Measurements from ENCODE around the gene NNT.
"Not testable (repeated sequence)": the region's sequence is repeated elsewhere in the genome, so short reads cannot be mapped to it uniquely, and the experiment has no call there.

NNT gene

DNA sequence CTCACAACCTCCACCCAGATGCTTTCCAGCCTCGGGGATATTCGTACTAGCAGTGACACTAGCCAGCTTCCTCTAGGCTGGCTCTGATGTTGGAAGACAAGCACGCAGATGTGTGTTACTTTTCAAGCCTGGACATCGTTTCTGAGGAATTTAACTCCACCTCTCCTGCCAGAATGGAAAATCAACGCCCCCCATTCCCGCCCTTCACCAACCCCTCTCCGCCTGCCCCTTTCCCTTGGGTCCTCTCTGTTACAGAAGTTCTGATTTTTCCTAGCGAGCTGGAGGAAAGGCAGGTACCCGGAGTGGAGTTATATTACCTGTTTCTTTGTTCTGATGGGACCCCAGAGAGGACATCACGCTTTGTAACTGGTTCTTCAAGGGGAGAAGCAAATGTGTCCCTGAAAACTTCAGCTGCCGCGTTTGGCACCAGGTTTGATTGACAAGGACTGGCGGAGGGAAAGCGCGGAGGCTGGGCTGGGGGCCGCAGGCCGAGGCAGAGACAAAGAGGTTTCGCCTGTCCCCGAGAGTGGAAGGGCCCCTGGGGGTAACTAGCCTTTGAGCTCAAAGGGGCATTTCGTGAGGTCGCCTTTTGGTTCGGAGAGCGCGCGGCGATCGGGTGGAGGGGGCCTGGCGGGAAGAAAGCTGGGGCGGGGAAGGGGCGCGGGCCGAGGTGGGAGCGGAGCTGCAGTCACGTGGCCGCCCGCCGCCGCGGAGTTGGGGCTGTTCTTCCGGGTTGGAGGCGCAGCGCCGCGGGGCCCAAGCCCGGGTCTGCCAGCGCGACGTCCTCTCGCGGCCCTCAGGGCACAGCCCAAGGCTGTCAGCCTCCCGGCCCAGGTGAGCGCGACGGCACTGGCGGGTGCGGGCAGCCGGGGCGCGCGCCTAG lies at the start of gene NNT:
Gene NNT, plus strand, starts transcription at position 720 of the 883 bp plus-strand sequence. CDS start 6,016 bp downstream, outside the sequence.
- peak; percentile 54 for DNase-seq (ENCODE audit: low read depth)

DNA sequence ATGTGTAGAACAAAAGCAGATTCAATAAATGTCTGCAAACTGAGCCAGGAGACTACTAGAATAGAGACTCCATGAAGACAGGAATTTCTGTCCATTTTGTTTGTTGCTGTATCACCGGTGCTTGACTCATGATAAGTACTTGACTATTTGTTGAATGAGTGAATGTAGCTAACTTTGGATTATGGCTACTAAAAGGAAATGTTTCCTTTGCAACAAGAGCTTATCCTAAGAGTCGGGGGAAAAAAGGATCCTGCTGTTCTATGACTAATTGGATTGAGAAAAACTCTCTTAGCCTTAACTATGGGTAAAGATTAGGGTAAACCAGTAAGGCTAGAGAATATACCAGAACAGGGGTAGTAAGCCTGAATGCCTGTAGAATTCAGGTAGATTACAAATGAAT lies 49.6 kb upstream of the NNT start:
- peak; percentile 49 for DNase-seq (ENCODE audit: low read depth)
- no peak overlapping the region for H3K4me3 ChIP-seq (ENCODE audit: low read depth, low read length)
- TF ChIP-seq, protein P1, sequence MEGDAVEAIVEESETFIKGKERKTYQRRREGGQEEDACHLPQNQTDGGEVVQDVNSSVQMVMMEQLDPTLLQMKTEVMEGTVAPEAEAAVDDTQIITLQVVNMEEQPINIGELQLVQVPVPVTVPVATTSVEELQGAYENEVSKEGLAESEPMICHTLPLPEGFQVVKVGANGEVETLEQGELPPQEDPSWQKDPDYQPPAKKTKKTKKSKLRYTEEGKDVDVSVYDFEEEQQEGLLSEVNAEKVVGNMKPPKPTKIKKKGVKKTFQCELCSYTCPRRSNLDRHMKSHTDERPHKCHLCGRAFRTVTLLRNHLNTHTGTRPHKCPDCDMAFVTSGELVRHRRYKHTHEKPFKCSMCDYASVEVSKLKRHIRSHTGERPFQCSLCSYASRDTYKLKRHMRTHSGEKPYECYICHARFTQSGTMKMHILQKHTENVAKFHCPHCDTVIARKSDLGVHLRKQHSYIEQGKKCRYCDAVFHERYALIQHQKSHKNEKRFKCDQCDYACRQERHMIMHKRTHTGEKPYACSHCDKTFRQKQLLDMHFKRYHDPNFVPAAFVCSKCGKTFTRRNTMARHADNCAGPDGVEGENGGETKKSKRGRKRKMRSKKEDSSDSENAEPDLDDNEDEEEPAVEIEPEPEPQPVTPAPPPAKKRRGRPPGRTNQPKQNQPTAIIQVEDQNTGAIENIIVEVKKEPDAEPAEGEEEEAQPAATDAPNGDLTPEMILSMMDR (conservative IDR thresholded peaks at IDR 0.05; ENCODE audit: low read depth, low read length): no peak

More for the DNA sequence above, at the start of gene NNT:
- H3K4me3 ChIP-seq (ENCODE audit: low read depth, low read length): peak within 1 kb of the TSS; percentile 87
- TF ChIP-seq, protein P1 (conservative IDR thresholded peaks at IDR 0.05; ENCODE audit: low read depth, low read length): no peak

DNA sequence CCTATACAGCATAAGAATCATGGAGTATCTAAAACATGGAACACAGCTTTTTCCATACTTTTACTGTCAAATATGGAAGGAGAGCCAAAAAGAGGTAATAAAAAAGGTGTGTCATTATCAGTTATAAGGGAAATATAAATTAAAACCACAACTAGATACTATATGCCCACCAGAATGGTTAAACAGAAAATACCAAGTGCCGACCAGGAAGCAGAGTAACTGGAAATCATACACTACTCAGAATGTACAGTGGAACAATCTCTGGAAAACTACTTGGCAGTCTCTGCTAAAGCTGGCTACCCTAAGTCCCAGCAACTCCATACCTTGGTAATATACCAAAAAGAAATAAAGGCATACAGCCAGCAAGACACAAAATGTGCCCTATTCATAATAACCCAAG lies 48.5 kb upstream of the NNT start:
- TF ChIP-seq, protein P1 (conservative IDR thresholded peaks at IDR 0.05; ENCODE audit: low read depth, low read length): no peak
- no peak for DNase-seq (ENCODE audit: low read depth)
- H3K4me3 ChIP-seq (ENCODE audit: low read depth, low read length): peak overlapping the region; percentile 87

DNA sequence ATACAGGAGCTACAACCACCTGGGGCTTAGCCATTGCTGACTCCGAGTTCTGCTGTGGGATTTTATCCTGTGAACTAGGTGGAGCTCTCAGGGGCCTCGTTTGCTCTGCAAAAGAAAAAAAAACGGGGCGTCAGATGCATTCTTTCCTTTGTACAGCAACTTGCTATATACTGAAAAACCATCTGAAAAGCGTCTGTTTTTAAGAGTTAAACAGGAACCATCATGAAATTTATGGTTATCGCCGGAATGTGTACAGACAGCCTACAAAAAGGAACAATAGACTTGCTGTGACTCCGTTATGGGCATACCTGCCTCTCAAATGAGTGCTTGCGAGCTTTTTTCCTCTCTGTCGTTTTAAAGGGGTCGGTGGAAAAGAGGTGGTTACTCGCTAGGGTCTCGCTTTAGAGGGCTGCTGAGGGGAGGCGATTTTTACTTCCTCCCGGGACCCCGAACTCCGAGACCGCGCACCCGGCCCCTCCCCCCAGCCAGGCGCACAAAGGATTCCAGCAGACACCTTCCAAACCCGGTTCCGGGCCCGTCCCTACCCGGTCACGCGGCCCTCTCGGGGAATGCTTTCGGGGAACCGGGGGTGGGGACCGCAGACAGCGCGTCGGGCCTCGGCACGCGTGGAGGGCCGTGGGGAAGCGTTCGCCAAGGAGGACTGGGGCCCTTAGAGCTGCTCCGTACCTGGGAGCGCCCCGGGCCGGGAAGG lies 46.9 kb upstream of the NNT start:
- H3K4me3 ChIP-seq (ENCODE audit: low read depth, low read length): peak overlapping the region; percentile 87
- TF ChIP-seq, protein P1 (conservative IDR thresholded peaks at IDR 0.05; ENCODE audit: low read depth, low read length): peak; percentile 16
- peak; percentile 49 for DNase-seq (ENCODE audit: low read depth)

DNA sequence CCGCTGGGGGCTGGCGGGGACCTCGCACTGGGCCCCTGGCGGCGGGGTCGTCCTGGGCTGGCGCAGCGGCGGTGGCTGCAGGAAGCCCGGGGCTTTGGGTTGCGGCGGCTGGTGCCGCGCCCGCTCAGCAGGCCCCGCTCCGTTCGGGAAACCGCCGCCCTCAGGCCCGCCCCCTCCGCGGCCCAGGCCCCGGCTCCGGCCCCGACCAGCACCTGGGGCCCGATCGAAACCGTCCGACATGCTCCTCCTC lies 46.4 kb upstream of the NNT start:
- peak overlapping the region; percentile 87 for H3K4me3 ChIP-seq (ENCODE audit: low read depth, low read length)
- DNase-seq (ENCODE audit: low read depth): not testable (repeated sequence)

DNA sequence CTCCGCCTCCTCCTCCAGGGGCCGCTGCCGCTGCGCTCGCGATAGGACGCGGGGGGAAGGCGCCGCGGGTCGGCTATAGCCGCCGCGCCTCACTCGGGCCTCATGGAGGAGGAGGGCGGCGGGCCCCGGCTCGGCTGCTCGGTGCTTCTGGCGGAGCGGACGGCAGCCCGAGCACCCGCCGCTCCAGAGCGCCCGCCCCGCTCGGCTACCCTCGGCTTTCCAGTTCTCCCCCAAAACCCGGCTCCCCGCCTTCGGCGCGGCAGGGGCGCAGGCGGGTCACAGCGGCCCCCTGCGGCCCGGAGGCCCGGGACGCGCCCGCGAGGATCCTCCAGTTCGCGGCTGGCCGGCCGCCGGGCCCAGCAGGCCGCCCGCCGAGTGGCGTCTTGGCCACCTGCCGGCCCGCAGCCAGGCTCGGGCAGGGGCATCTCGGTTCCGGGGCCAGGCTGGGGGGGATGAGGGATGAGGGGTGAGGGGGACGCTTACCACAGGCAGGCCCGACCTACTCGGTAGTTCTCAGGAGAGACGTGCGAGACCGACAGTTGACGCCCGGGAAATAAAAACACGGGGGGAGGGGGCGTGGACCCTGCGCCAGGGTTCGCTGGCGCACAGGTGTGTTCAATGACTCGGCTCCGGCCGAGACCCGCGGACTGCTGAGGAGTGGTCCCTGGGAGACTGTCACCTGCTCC lies 46.0 kb upstream of the NNT start, which contains the start of gene PAIP1:
Gene PAIP1, minus strand, starts transcription at position 221 of the 686 bp plus-strand sequence. CDS start 231 bp downstream, outside the sequence.
- DNase-seq (ENCODE audit: low read depth): peak; percentile 90
- TF ChIP-seq, protein P1 (conservative IDR thresholded peaks at IDR 0.05; ENCODE audit: low read depth, low read length): peak; percentile 43
- H3K4me3 ChIP-seq (ENCODE audit: low read depth, low read length): peak within 1 kb of the TSS; percentile 87

DNA sequence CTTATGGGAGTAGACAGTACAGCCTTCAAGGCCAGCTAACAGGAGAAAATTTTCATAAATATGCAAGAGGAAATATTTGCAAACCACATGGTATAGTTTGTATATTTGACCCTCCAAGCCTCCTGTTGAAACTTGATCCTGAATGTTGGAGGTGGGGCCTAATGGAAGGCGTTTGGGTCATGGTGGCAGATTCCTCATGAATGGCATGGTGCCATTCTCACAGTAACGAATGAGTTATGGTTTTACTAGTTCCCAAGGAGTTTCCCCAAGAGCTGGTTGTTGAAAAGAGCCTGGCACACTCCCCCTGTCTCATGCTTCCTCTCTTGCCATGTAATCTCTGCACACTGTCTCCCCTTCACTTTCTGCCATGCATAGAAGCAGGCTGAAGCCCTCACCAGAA lies 42.9 kb upstream of the NNT start:
- H3K4me3 ChIP-seq (ENCODE audit: low read depth, low read length): no peak overlapping the region
- DNase-seq (ENCODE audit: low read depth): peak; percentile 81
- TF ChIP-seq, protein P1 (conservative IDR thresholded peaks at IDR 0.05; ENCODE audit: low read depth, low read length): no peak

Measured in choroid plexus epithelial cell (primary cell).